MCF 10A (cell line): ENCODE results near the gene FZD7. TPM values are rescaled to one million over a fixed set of nuclear protein-coding genes. Genes with fewer than 3 reads are reported as not detected.

Source experiments
- BruUV-seq: library from RNA; stranded (reverse); fragments of 400-500 nt; replicated peaks from 2 replicates; lab custom pipeline; 2021; lab: Mats Ljungman, UMichigan
- CTCF ChIA-PET: fragments of 300-600 bp; sonication (Branson Sonifier 250); formaldehyde crosslinking; extraction: SDS; loops from one replicate; lab custom pipeline; 2021; ENCODE audit warnings: antibody characterized with exemption, inconsistent platforms; lab: Yijun Ruan, JAX
- POLR2A ChIA-PET: fragments of 300-600, 350-650 bp; sonication (Branson Sonifier 250); formaldehyde crosslinking; extraction: SDS; loops from one replicate; lab custom pipeline; 2020; ENCODE audit warnings: antibody characterized with exemption, inconsistent platforms; lab: Yijun Ruan, JAX
- DNase-seq: peaks from one replicate; pipeline ENCODE4 v3.0.0-alpha.2; 2018; ENCODE audit not compliant: unreplicated experiment
- H3K27ac Mint-ChIP-seq: one replicate; pipeline ENCODE4 v1.8.0; 2022; ENCODE audit warnings: mild to moderate bottlenecking, low read depth, mixed read lengths; ENCODE audit not compliant: unreplicated experiment
- H3K27me3 Mint-ChIP-seq: one replicate; pipeline ENCODE4 v1.8.0; 2022; ENCODE audit warnings: mixed read lengths; ENCODE audit not compliant: insufficient read depth, unreplicated experiment
- H3K36me3 Mint-ChIP-seq: one replicate; pipeline ENCODE4 v1.8.0; 2022; ENCODE audit warnings: mild to moderate bottlenecking, moderate library complexity, mixed read lengths; ENCODE audit not compliant: insufficient read depth, unreplicated experiment
- H3K4me1 Mint-ChIP-seq: one replicate; pipeline ENCODE4 v1.8.0; 2022; ENCODE audit warnings: mixed read lengths; ENCODE audit not compliant: insufficient read depth, unreplicated experiment
- H3K4me3 Mint-ChIP-seq: one replicate; pipeline ENCODE4 v1.8.0; 2022; ENCODE audit warnings: mild to moderate bottlenecking, moderate library complexity, mixed read lengths; ENCODE audit not compliant: unreplicated experiment
- H3K9me3 Mint-ChIP-seq: one replicate; pipeline ENCODE4 v1.8.0; 2022; ENCODE audit warnings: mixed read lengths; ENCODE audit not compliant: unreplicated experiment
- intact Hi-C: fragments of 100-400 bp; cut with micrococcal nuclease; formaldehyde crosslinking; loops from 2 replicates; pipeline ENCODE4 v1.14.1; 2022
- total RNA-seq: library from RNA; stranded (reverse); gene quantifications from 2 replicates; pipeline ENCODE4 v1.2.3, GENCODE V29; 2022
- TF ChIP-seq, protein P1 (sequence below): fragments of 200-600 bp; IDR thresholded peaks from one replicate; pipeline ENCODE4 v1.8.0; 2022; ENCODE audit warnings: antibody characterized with exemption, mild to moderate bottlenecking; ENCODE audit not compliant: unreplicated experiment

FZD7 gene
- total RNA-seq, 1 experiment from 2014 or later = 1.1 TPM

- Mint-ChIP-seq H3K4me1 (no peaks in the 10 kb centered on the region), H3K27ac (no peak overlapping the region), H3K4me3 (no peak overlapping the region), H3K27me3 (peaks cover 30% of the 10 kb centered on the region), H3K9me3 (no peaks in the 10 kb centered on the region), H3K36me3 (no peaks in the 10 kb centered on the region)
- ChIA-PET POLR2A (no interaction called here), CTCF (interaction anchor here (0.6 kb wide), 1 partner anchor 49 kb away, joined by 3 read pairs; no protein-coding TSS in a partner anchor)
- intact Hi-C loops = no loop called here
- TF ChIP-seq, protein P1, sequence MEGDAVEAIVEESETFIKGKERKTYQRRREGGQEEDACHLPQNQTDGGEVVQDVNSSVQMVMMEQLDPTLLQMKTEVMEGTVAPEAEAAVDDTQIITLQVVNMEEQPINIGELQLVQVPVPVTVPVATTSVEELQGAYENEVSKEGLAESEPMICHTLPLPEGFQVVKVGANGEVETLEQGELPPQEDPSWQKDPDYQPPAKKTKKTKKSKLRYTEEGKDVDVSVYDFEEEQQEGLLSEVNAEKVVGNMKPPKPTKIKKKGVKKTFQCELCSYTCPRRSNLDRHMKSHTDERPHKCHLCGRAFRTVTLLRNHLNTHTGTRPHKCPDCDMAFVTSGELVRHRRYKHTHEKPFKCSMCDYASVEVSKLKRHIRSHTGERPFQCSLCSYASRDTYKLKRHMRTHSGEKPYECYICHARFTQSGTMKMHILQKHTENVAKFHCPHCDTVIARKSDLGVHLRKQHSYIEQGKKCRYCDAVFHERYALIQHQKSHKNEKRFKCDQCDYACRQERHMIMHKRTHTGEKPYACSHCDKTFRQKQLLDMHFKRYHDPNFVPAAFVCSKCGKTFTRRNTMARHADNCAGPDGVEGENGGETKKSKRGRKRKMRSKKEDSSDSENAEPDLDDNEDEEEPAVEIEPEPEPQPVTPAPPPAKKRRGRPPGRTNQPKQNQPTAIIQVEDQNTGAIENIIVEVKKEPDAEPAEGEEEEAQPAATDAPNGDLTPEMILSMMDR = no peak
- no TSS peak for BruUV-seq
- no peak for DNase-seq
Measured at GRCh38 chr2:202022755-202023154, 10.9 kb upstream of the FZD7 start.

DNA sequence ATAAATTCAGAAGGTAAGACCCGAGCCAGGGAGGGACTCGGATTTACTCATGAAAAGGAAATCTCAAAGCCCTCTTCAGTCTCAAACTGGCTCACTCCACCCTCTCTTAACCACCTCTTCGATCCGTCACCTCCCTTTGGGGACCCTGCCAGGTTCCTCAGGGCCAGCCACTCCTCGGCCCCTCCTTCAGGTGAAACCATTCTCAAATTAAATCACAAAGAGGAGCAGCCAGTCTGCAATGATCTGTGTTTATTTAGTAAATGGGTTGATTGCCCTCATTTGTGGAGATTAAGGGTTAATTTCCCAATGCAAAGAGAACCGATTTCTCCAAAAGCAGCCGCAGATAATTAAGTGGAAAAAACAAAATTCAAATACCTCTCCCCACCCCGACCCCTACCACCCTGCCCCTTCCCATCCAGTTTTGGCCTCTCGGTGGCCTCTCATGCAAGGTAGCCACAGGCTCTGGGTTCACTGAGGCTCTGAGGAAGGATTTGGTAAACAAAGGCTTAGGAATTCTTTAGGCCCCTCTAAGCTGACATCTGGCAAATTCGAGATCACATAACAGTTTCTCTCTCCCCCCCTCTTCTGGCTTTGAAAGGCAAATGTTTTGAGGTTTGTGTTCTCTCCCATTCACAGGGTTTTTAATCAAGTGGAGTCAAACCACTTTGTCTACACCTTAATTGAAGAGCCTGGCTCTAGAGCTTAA, 10.3 kb upstream of the FZD7 start:
- no peaks in the 10 kb centered on the region for H3K36me3 Mint-ChIP-seq
- BruUV-seq = no TSS peak
- POLR2A ChIA-PET = interaction anchor here (0.6 kb wide), 1 partner anchor 27 kb away, joined by 3 read pairs; no protein-coding TSS in a partner anchor
- CTCF ChIA-PET = no interaction called here
- no peaks in the 10 kb centered on the region for H3K9me3 Mint-ChIP-seq
- TF ChIP-seq, protein P1 = no peak
- peaks cover 30% of the 10 kb centered on the region for H3K27me3 Mint-ChIP-seq
- H3K27ac Mint-ChIP-seq = no peak overlapping the region
- no peak overlapping the region for H3K4me3 Mint-ChIP-seq
- intact Hi-C loops = no loop called here
- H3K4me1 Mint-ChIP-seq = no peaks in the 10 kb centered on the region
- no peak for DNase-seq

DNA sequence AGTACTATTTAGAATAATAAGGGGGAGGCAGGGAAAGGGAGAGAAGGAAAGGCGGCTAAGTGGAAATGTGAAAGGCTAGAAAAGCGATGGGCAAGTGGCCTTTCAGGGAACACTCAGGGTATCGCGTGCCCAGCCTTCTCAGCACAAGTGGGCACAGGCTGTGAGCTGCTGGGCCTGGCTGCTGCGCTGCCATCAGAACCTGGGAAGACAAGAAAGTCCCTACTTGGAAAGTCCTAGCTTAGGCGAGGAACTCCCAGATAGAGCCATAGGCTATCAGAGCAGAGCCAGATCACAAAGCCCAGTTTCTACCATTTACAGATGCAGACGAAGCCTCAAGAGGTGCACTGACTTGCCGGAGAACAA, 9.8 kb upstream of the FZD7 start:
- TF ChIP-seq, protein P1 = no peak
- intact Hi-C loops = no loop called here
- Mint-ChIP-seq H3K9me3 (no peaks in the 10 kb centered on the region), H3K4me1 (no peaks in the 10 kb centered on the region), H3K4me3 (no peak overlapping the region), H3K36me3 (no peaks in the 10 kb centered on the region), H3K27ac (no peak overlapping the region), H3K27me3 (peaks cover 30% of the 10 kb centered on the region)
- CTCF ChIA-PET = no interaction called here
- DNase-seq = no peak
- POLR2A ChIA-PET = interaction anchor here (0.6 kb wide), 1 partner anchor 28 kb away, joined by 3 read pairs; no protein-coding TSS in a partner anchor
- BruUV-seq = no TSS peak

DNA sequence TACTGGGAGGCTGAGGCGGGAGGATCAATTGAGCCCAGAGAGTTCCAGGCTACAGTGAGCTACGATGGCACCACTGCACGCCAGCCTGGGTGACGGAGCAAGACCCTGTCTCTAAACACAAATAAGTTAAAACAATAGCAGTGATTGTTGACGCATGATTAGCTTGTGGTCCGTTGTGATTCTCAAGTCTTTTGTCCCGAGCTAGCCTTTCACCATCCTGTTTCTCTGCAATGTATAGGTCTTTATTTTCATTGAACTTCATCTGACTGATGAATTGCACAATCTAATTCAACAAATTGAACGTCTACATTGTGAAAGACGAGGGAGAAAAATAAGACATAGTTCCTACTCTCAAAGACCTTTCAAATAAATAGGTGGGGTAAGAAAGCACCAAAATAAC, 8.8 kb upstream of the FZD7 start:
- Mint-ChIP-seq H3K36me3 (no peaks in the 10 kb centered on the region), H3K9me3 (no peaks in the 10 kb centered on the region), H3K4me1 (no peaks in the 10 kb centered on the region), H3K27me3 (peaks cover 30% of the 10 kb centered on the region), H3K27ac (no peak overlapping the region), H3K4me3 (no peak overlapping the region)
- intact Hi-C loops = no loop called here
- TF ChIP-seq, protein P1 = no peak
- ChIA-PET CTCF (no interaction called here), POLR2A (interaction anchor here (0.6 kb wide), 1 partner anchor 8 kb away, joined by 3 read pairs; no protein-coding TSS in a partner anchor)
- no TSS peak for BruUV-seq
- DNase-seq = no peak
